Progenitor cell of endocrine pancreas (in vitro differentiated cells): Measurements from ENCODE around the gene SLC26A11. TPM values are rescaled to one million over a fixed set of nuclear protein-coding genes. Genes with fewer than 3 reads are reported as not detected.

Source experiments
- DNase-seq: peaks from one replicate; pipeline ENCODE4 v3.0.0; 2021; ENCODE audit warnings: low spot score; ENCODE audit not compliant: unreplicated experiment
- H3K27ac Mint-ChIP-seq: 2 replicates; pipeline ENCODE4 v1.8.0; 2021; ENCODE audit warnings: mild to moderate bottlenecking, moderate library complexity, mixed read lengths
- H3K27me3 Mint-ChIP-seq: 2 replicates; pipeline ENCODE4 v1.8.0; 2021; ENCODE audit warnings: mixed read lengths
- H3K36me3 Mint-ChIP-seq: 2 replicates; pipeline ENCODE4 v1.8.0; 2022; ENCODE audit warnings: mixed read lengths; ENCODE audit not compliant: insufficient read depth
- H3K4me1 Mint-ChIP-seq: 2 replicates; pipeline ENCODE4 v1.8.0; 2021; ENCODE audit warnings: low read depth, mixed read lengths
- H3K4me3 Mint-ChIP-seq: 2 replicates; pipeline ENCODE4 v1.8.0; 2021; ENCODE audit warnings: low read depth, mild to moderate bottlenecking, moderate library complexity, mixed read lengths
- H3K9me3 Mint-ChIP-seq: 2 replicates; pipeline ENCODE4 v1.8.0; 2021; ENCODE audit warnings: low read depth, mixed read lengths
- total RNA-seq: library from RNA; stranded (reverse); gene quantifications from 2 replicates; pipeline ENCODE4 v1.2.1, GENCODE V29; 2021
- TF ChIP-seq, protein P1 (sequence below): fragments of 200-600 bp; sonication (generic); IDR thresholded peaks from one replicate; pipeline ENCODE4 v1.5.0; 2021; ENCODE audit warnings: antibody characterized with exemption, mild to moderate bottlenecking; ENCODE audit not compliant: unreplicated experiment

Gene SLC26A11
- total RNA-seq, 1 donor from 2014 or later: 40.1 TPM

DNA sequence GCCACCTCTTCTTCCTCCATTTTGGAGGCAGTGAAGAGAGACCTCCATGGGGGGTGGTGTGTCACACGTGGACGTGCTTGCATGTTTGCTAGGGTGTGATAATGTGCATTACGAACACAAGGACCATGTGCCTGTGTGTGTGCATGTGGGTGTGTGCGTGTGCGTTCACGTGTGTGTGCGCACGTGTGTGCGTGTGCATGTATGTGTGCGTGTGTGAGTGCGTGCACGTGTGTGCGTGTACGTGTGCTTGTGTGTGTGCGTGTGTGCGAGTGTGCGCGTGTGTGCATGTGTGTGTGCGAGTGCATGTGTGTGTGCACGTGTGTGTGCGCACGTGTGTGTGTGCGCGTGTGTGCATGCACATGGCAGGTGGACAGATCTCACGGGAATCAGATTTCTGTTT lies 69.9 kb downstream of the SLC26A11 start:
- DNase-seq: no peak
- TF ChIP-seq, protein P1, sequence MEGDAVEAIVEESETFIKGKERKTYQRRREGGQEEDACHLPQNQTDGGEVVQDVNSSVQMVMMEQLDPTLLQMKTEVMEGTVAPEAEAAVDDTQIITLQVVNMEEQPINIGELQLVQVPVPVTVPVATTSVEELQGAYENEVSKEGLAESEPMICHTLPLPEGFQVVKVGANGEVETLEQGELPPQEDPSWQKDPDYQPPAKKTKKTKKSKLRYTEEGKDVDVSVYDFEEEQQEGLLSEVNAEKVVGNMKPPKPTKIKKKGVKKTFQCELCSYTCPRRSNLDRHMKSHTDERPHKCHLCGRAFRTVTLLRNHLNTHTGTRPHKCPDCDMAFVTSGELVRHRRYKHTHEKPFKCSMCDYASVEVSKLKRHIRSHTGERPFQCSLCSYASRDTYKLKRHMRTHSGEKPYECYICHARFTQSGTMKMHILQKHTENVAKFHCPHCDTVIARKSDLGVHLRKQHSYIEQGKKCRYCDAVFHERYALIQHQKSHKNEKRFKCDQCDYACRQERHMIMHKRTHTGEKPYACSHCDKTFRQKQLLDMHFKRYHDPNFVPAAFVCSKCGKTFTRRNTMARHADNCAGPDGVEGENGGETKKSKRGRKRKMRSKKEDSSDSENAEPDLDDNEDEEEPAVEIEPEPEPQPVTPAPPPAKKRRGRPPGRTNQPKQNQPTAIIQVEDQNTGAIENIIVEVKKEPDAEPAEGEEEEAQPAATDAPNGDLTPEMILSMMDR: no peak
- Mint-ChIP-seq H3K27me3 (no peaks in the 10 kb centered on the region), H3K4me3 (no peak overlapping the region), H3K9me3 (no peaks in the 10 kb centered on the region), H3K4me1 (no peaks in the 10 kb centered on the region), H3K27ac (peak overlapping the region; percentile 19), H3K36me3 (peaks cover 10% of the 10 kb centered on the region)

DNA sequence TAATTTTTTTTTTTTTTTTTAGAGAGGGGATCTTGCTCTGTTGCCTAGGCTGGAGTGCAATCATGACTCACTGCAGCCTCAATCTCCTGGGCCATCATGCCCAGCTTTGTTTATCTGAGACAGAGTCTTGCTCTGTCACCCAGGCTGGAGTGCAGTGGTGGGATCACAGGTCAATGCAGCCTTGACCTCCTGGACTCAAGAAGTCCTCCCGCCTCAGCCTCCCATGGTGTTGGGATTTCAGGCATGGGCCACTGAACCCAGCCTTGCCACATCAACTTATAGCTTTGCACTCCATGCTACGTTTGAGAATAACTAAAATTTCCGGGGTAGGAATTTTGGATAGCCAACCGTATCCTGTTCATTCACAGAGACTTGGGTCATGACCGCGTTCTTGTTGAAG lies 71.0 kb downstream of the SLC26A11 start:
- Mint-ChIP-seq H3K4me1 (no peaks in the 10 kb centered on the region), H3K36me3 (peaks cover 10% of the 10 kb centered on the region), H3K9me3 (no peaks in the 10 kb centered on the region), H3K27ac (no peak overlapping the region), H3K27me3 (no peaks in the 10 kb centered on the region), H3K4me3 (no peak overlapping the region)
- TF ChIP-seq, protein P1: no peak
- no peak for DNase-seq

DNA sequence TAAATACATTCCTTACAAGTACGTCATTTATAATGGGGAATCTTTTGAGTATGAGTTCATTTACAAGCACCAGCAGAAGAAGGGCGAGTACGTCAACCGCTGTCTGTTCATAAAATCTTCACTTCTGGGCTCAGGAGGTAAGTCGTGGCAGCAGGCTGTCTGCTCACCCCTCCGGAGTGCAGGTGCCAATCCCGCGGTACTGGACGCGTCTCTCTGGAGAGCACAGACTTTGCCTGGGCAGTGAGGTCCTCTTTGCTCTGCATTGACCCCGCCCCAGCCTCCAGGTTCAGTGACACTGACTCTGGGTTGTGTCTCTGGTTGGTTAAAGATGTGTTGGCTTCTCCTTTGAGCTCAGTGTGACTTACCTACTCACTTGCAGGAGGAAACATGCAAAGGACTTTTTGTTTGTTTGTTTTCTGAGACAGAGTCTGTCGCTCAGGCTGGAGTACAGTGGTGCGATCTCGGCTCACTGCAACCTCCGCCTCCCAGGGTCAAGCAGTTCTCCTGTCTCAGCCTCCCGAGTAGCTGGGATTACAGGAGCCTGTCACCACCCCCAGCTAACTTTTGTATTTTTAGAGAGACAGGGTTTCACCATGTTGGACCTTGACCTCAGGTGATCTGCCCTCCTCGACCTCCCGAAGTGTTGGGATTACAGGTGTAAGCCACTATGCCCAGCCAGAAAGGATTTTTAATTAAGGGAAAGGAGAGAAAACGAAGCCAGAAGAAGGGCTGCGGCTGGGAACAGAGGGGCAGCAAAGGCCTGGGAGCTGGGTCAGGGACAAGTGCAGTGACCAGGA lies 71.7 kb downstream of the SLC26A11 start:
- TF ChIP-seq, protein P1: no peak
- H3K27ac Mint-ChIP-seq: no peak overlapping the region
- H3K4me3 Mint-ChIP-seq: no peak overlapping the region
- peaks cover 10% of the 10 kb centered on the region for H3K36me3 Mint-ChIP-seq
- H3K27me3 Mint-ChIP-seq: no peaks in the 10 kb centered on the region
- no peaks in the 10 kb centered on the region for H3K4me1 Mint-ChIP-seq
- H3K9me3 Mint-ChIP-seq: no peaks in the 10 kb centered on the region
- DNase-seq: no peak

DNA sequence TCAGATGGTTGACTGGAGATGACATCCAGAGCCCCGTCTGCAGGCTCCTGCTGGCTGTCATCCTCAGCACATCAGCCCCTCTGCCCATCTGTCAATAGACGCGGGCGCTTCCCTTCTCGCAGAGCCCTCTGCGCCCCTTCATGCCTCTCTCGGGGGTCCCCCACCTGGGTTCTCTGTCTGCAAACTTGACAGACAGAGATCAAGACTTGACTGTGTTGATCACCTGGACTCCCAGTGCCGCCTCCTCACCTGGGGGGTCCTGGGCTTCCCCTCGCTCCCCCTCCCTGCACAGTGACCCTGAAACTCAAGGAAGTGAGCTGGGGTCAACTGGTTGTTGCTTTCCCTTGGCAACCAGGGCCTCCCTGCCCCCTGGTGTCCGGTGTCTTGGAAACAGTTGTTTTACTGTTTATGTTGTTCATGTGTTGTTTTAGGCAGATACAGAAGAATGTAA lies 72.3 kb downstream of the SLC26A11 start:
- Mint-ChIP-seq H3K4me1 (no peaks in the 10 kb centered on the region), H3K36me3 (peaks cover 10% of the 10 kb centered on the region), H3K27ac (no peak overlapping the region), H3K4me3 (no peak overlapping the region), H3K9me3 (no peaks in the 10 kb centered on the region), H3K27me3 (no peaks in the 10 kb centered on the region)
- DNase-seq: no peak
- TF ChIP-seq, protein P1: no peak

DNA sequence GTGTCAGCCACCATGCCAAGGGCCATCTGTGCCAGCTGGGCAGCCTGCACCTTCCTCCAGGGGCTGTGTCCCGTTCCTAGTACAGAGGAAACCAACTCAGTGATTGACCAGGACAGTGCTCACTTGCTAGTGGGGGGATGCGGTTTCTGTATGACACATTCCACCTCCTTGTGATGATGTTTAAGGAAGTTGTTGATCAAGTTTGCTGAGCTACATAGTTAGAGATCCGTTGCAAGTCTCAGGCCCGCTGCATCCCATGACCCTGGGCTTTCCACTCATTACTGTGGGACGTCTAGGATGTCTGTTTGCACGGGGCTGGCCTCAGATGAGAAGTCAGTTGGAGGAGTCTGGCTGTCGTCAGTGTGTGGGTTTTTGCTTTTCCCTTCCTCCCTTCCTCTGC lies 74.0 kb downstream of the SLC26A11 start:
- no peaks in the 10 kb centered on the region for H3K27me3 Mint-ChIP-seq
- no peak overlapping the region for H3K4me3 Mint-ChIP-seq
- H3K4me1 Mint-ChIP-seq: no peaks in the 10 kb centered on the region
- H3K9me3 Mint-ChIP-seq: no peaks in the 10 kb centered on the region
- no peak for DNase-seq
- peaks cover 18% of the 10 kb centered on the region for H3K36me3 Mint-ChIP-seq
- TF ChIP-seq, protein P1: no peak
- no peak overlapping the region for H3K27ac Mint-ChIP-seq
